Loucy (cell line): ENCODE measurements around the gene LYPD4.

Source experiments
- CTCF ChIP-seq: fragments of 200-600 bp; sonication (generic); conservative IDR thresholded peaks from 2 replicates; pipeline ENCODE4 v1.5.1; 2014; ENCODE audit warnings: mild to moderate bottlenecking, antibody characterized with exemption, low read length
- EZH2phosphoT487 ChIP-seq: fragments of 200-600 bp; IDR thresholded peaks from 2 replicates; pipeline ENCODE4 v1.6.1; 2018; ENCODE audit warnings: antibody characterized with exemption, mild to moderate bottlenecking, moderate library complexity, borderline replicate concordance

- TF ChIP-seq CTCF (peak; percentile 55), EZH2phosphoT487 (no peak)
Measured at GRCh38 chr19:41887711-41888382, 43.4 kb upstream of the LYPD4 start.
